ENCODE measurements around the gene RETREG1.

RETREG1 gene

DNA sequence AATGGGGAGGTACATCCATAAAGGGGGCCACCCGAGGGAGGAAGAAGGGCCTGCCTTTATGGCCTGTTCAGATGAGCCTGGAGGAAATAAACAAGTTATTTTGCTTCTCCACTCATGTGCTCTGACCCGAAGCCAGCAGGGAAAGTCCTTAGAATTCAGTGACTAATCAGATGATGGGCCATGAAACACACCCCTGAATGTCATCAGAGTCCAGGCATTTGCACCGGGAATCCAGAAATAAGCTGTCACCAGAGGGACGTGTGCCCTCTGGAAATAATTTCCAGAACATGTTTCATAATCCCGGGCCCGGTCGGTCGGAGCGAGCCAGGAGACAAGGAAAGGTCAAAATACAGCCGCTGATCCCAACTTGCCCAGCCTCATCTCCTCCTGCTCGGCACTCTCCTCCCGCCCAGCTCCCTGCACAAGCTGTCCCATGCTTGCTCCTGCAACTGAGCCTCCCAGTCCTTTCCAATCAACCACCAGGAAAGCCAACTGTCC is 77.6 kb downstream of the RETREG1 start:
- Mint-ChIP-seq H3K36me3 (no peaks in the 10 kb centered on the region), H3K9me3 (no peaks in the 10 kb centered on the region), H3K4me3 (no peak overlapping the region), H3K27ac (peak overlapping the region; percentile 63), H3K4me1 (peaks cover 45% of the 10 kb centered on the region)
- no peak for DNase-seq (ENCODE audit: low spot score in 2 of 2)
- no peak for ATAC-seq

DNA sequence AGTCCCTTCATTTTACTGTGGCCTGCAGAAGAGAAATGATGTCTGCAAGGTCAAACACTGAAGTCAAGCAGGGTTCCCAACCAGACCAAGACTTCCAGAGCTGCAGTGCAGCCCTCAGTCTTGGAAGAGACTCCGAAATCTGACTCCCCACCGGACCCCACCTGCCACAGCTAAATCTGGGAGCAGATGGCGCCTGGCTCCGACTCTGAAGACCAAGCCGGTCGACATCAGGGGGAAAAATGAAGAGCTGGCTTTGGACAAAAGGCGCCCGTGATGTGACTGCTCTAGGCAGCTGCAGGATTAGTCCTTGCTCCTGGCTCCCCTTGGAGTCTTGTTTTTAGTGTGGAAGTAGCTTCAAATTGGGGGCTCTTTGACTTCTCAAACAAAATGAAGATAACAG is 78.8 kb downstream of the RETREG1 start:
- H3K36me3 Mint-ChIP-seq: no peaks in the 10 kb centered on the region
- H3K27ac Mint-ChIP-seq: no peak overlapping the region
- H3K4me1 Mint-ChIP-seq: peaks cover 44% of the 10 kb centered on the region
- no peak for DNase-seq (ENCODE audit: low spot score in 2 of 2)
- no peak overlapping the region for H3K4me3 Mint-ChIP-seq
- no peaks in the 10 kb centered on the region for H3K9me3 Mint-ChIP-seq
- no peak for ATAC-seq

GRCh38 chr5:16536818-16537217 is 80.0 kb downstream of the RETREG1 start:
- peaks cover 38% of the 10 kb centered on the region for H3K4me1 Mint-ChIP-seq
- ATAC-seq: no peak
- H3K27ac Mint-ChIP-seq: no peak overlapping the region
- DNase-seq (ENCODE audit: low spot score in 2 of 2): no peak
- no peaks in the 10 kb centered on the region for H3K36me3 Mint-ChIP-seq
- no peaks in the 10 kb centered on the region for H3K9me3 Mint-ChIP-seq
- H3K4me3 Mint-ChIP-seq: no peak overlapping the region

- H3K36me3 Mint-ChIP-seq: no peaks in the 10 kb centered on the region
- no peak for DNase-seq (ENCODE audit: low spot score in 2 of 2)
- H3K9me3 Mint-ChIP-seq: no peaks in the 10 kb centered on the region
- no peak overlapping the region for H3K27ac Mint-ChIP-seq
- ATAC-seq: no peak
- H3K4me3 Mint-ChIP-seq: no peak overlapping the region
- H3K4me1 Mint-ChIP-seq: peaks cover 32% of the 10 kb centered on the region
These were observed 80.6 kb downstream of the RETREG1 start for GRCh38 chr5:16536246-16536645.

- ATAC-seq (no peak), DNase-seq (ENCODE audit: low spot score in 2 of 2) (no peak)
- no peak overlapping the region for H3K27ac Mint-ChIP-seq
- H3K36me3 Mint-ChIP-seq: no peaks in the 10 kb centered on the region
- H3K4me1 Mint-ChIP-seq: peaks cover 20% of the 10 kb centered on the region
- H3K9me3 Mint-ChIP-seq: no peaks in the 10 kb centered on the region
- no peak overlapping the region for H3K4me3 Mint-ChIP-seq
These were observed 82.5 kb downstream of the RETREG1 start for GRCh38 chr5:16534280-16534679.

DNA sequence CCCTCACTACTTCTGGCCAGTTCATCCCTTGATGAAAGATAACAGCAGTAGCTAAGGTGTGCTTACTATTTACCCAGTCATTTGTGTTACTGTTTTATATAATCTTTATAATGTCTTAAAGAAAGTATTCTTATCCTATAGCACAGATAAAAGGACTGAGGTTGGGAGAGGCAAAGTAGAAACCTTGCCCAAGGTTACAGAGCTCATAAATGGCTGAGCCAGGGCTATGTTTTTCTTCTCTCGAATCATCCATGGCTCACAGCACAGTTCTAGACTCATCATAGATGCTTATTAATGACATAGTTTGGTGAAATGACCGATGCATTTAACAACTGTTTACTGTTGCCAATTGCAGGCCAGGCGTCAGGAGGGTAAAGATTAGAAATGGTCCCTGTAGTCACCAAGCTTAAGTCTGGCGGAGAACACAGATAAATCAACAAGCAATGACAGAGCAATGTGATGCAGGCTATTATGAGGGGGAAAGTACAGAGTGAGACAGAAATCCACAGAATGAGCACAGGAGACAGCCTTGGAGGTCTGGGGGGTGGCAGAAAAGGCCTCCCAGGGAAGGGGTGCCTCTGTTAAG is 85.6 kb downstream of the RETREG1 start:
- no peak overlapping the region for H3K4me3 Mint-ChIP-seq
- ATAC-seq (no peak), DNase-seq (ENCODE audit: low spot score in 2 of 2) (no peak)
- H3K9me3 Mint-ChIP-seq: no peaks in the 10 kb centered on the region
- H3K36me3 Mint-ChIP-seq: no peaks in the 10 kb centered on the region
- peaks cover under 1% of the 10 kb centered on the region for H3K4me1 Mint-ChIP-seq
- no peak overlapping the region for H3K27ac Mint-ChIP-seq

- H3K9me3 Mint-ChIP-seq: no peaks in the 10 kb centered on the region
- H3K36me3 Mint-ChIP-seq: no peaks in the 10 kb centered on the region
- peaks cover 1% of the 10 kb centered on the region for H3K4me1 Mint-ChIP-seq
- no peak overlapping the region for H3K27ac Mint-ChIP-seq
- ATAC-seq: no peak
- no peak for DNase-seq (ENCODE audit: low spot score in 2 of 2)
- H3K4me3 Mint-ChIP-seq: no peak overlapping the region
These were observed 87.5 kb downstream of the RETREG1 start for GRCh38 chr5:16529306-16529705.

DNA sequence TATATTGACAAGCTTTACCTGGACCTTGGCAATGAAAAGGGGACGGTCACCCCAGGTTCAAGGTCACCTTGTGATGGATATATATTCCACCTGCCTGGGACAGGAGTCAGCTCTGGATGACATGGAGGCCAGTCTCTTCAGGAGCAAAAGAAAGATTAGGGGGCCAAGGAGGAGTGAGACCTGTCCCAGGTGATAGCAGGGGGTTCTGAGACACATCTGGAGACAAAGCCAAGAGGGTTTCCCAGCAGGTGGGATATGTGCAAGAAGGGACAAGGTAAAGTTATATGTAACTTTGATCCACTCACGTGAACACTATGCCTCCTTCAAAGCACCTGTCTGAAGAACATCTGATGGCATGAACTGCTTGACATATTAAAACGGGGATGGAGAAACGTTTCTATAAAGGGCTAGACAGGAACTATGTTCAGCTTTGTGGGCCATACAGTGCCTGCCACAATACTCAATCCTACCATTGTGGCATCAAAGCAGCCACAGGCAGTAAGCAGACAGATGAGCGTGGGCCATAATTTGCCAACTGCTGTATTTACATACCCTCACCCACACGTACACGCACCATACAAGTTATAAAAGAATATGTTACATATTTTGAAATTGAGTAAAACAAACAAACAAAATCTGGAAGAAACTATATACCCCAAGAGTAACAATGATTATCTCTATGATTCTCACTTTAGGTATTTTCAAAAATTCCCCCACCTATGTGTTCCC is 88.3 kb downstream of the RETREG1 start:
- Mint-ChIP-seq H3K4me1 (peaks cover 9% of the 10 kb centered on the region), H3K27ac (no peak overlapping the region), H3K9me3 (no peaks in the 10 kb centered on the region), H3K36me3 (no peaks in the 10 kb centered on the region), H3K4me3 (no peak overlapping the region)
- ATAC-seq (no peak), DNase-seq (ENCODE audit: low spot score in 2 of 2) (no peak)

- H3K27ac Mint-ChIP-seq: no peak overlapping the region
- peaks cover 22% of the 10 kb centered on the region for H3K4me1 Mint-ChIP-seq
- no peak overlapping the region for H3K4me3 Mint-ChIP-seq
- ATAC-seq (no peak), DNase-seq (ENCODE audit: low spot score in 2 of 2) (no peak)
- no peaks in the 10 kb centered on the region for H3K36me3 Mint-ChIP-seq
- H3K9me3 Mint-ChIP-seq: no peaks in the 10 kb centered on the region
These were observed 91.1 kb downstream of the RETREG1 start for GRCh38 chr5:16525651-16526050.

DNA sequence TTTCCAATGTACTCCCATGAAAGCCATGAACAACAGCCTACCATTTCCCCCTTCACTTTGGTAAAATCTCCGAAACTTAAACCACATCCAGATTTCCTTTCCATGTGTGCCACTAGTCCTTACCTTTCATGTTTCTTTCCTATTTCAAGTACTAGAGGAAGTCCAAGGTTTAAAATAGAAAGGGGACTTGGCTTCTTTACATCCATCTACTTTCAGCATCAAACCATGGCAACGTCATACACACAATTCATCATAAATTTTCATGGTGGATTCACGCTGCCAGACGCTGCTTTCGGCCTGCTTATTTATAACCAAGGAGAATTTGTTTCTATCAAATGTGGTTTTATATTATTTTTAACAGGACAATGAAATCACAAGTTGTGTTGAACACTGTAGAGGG is 92.5 kb downstream of the RETREG1 start:
- no peaks in the 10 kb centered on the region for H3K9me3 Mint-ChIP-seq
- no peak overlapping the region for H3K4me3 Mint-ChIP-seq
- peaks cover 22% of the 10 kb centered on the region for H3K4me1 Mint-ChIP-seq
- H3K36me3 Mint-ChIP-seq: no peaks in the 10 kb centered on the region
- ATAC-seq: no peak
- H3K27ac Mint-ChIP-seq: no peak overlapping the region
- DNase-seq (ENCODE audit: low spot score in 2 of 2): no peak

DNA sequence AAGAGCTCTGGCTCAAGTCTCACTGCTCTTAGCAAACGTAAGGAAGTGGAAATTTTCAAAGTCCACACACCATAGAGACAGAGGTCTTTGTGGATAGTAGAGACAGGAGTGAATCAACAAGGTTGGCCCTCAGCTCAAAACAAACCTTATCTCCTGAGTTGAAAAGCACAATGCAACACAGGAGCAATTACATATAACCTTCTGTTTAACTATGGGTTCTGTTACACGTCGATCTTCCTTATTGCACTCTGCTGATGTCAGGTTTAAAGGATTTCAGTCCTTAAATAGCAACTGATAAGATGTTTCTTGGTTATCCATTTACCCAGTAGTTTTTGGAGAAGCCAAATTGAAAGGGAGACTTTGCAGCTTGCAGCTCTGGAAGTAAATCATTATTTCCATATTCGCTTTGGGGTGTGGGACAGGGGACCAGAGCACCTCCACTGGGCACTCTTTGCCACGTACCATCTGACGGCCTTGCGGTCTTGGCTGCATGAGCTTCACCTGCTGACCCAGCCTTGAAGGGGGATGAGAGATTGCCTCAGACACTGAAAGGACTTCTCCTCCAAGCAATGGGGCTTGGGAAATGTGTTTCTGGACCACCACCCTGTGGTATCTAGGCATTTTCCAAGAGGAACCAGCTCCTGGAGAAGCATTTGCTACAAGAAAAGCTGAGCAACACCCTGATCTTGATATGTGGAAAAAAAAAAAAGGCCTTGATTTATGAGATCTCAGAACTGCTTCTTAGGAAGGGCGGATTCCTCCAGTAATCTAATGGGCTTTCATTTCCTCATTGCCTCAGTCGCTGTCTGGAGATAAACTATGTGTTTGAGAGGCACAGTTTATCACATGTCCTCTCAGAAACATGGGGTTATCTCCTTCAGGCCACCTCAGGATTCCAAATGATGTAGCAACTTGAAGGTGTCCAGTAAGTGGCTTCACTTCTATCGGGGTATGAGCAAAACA is 95.0 kb downstream of the RETREG1 start:
- no peak for DNase-seq (ENCODE audit: low spot score in 2 of 2)
- ATAC-seq: no peak
- no peaks in the 10 kb centered on the region for H3K9me3 Mint-ChIP-seq
- H3K4me3 Mint-ChIP-seq: no peak overlapping the region
- H3K36me3 Mint-ChIP-seq: no peaks in the 10 kb centered on the region
- H3K4me1 Mint-ChIP-seq: peaks cover 22% of the 10 kb centered on the region
- H3K27ac Mint-ChIP-seq: no peak overlapping the region

GRCh38 chr5:16520841-16521240 is 96.0 kb downstream of the RETREG1 start:
- no peak for DNase-seq (ENCODE audit: low spot score in 2 of 2)
- Mint-ChIP-seq H3K4me1 (peaks cover 22% of the 10 kb centered on the region), H3K36me3 (no peaks in the 10 kb centered on the region), H3K9me3 (no peaks in the 10 kb centered on the region), H3K27ac (no peak overlapping the region), H3K4me3 (no peak overlapping the region)
- ATAC-seq: no peak

- H3K4me3 Mint-ChIP-seq: no peak overlapping the region
- H3K4me1 Mint-ChIP-seq: peaks cover 22% of the 10 kb centered on the region
- no peaks in the 10 kb centered on the region for H3K36me3 Mint-ChIP-seq
- no peak for ATAC-seq
- H3K27ac Mint-ChIP-seq: no peak overlapping the region
- DNase-seq (ENCODE audit: low spot score in 2 of 2): no peak
- no peaks in the 10 kb centered on the region for H3K9me3 Mint-ChIP-seq
These were observed 97.4 kb downstream of the RETREG1 start for GRCh38 chr5:16519435-16519834.

- Mint-ChIP-seq H3K9me3 (no peaks in the 10 kb centered on the region), H3K4me3 (no peak overlapping the region), H3K4me1 (peaks cover 14% of the 10 kb centered on the region), H3K36me3 (no peaks in the 10 kb centered on the region), H3K27ac (no peak overlapping the region)
- ATAC-seq (no peak), DNase-seq (ENCODE audit: low spot score in 2 of 2) (no peak)
These were observed 98.2 kb downstream of the RETREG1 start for GRCh38 chr5:16518606-16519005.

DNA sequence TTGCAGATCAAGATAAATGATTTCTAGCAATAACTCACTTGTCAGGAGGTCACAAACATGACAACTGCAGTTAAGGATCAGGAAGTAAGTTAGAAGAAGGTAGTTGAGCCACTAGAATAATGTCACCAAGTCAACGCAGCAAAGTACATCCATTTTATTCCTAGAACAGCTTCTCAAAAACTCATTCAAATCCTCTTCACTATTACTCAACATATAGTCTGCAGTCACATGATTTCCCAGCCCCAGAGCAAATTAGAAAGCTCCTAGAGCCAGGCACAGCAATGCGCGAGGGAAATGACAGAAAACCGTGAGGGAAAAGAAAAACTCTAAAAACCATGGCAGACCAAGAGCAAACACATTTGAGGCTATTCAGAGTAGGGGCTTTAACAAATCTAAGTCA is 101.3 kb downstream of the RETREG1 start:
- Mint-ChIP-seq H3K27ac (no peak overlapping the region), H3K9me3 (peaks cover 2% of the 10 kb centered on the region), H3K4me1 (peaks cover 6% of the 10 kb centered on the region), H3K4me3 (no peak overlapping the region), H3K36me3 (no peaks in the 10 kb centered on the region)
- no peak for ATAC-seq
- no peak for DNase-seq (ENCODE audit: low spot score in 2 of 2)
